Gastroesophageal sphincter (tissue), 3 donors: ENCODE results near the gene LYST.

Experiments used
- POLR2A ChIP-seq, 2 donors: fragments of 450-650 bp; IDR thresholded peaks; one replicate each; pipeline ENCODE4 v1.6.1; 2017; ENCODE audit warnings: antibody characterized with exemption in 2 of 2, mild to moderate bottlenecking in 2 of 2, moderate library complexity in 1 of 2
- POLR2AphosphoS5 ChIP-seq: sonication (generic); formaldehyde crosslinking; IDR thresholded peaks from one replicate; pipeline ENCODE4 v1.6.1; 2017; ENCODE audit warnings: antibody characterized with exemption
- TF ChIP-seq, protein P1 (sequence below), 4 experiments: fragments of 200-600 bp in 2 of 4; fragments of 450-650 bp in 2 of 4; sonication (generic) in 1 of 4; IDR thresholded peaks; one replicate each; pipeline ENCODE4 v1.5.1; 2017 to 2019; ENCODE audit warnings: antibody characterized with exemption in 4 of 4, mild to moderate bottlenecking in 2 of 4, moderate library complexity in 2 of 4

- TF ChIP-seq POLR2A (IDR thresholded peaks at IDR 0.05) (no peak), POLR2AphosphoS5 (no peak)
- TF ChIP-seq, protein P1, sequence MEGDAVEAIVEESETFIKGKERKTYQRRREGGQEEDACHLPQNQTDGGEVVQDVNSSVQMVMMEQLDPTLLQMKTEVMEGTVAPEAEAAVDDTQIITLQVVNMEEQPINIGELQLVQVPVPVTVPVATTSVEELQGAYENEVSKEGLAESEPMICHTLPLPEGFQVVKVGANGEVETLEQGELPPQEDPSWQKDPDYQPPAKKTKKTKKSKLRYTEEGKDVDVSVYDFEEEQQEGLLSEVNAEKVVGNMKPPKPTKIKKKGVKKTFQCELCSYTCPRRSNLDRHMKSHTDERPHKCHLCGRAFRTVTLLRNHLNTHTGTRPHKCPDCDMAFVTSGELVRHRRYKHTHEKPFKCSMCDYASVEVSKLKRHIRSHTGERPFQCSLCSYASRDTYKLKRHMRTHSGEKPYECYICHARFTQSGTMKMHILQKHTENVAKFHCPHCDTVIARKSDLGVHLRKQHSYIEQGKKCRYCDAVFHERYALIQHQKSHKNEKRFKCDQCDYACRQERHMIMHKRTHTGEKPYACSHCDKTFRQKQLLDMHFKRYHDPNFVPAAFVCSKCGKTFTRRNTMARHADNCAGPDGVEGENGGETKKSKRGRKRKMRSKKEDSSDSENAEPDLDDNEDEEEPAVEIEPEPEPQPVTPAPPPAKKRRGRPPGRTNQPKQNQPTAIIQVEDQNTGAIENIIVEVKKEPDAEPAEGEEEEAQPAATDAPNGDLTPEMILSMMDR (IDR thresholded peaks at IDR 0.05) = no peak
These were observed 241.9 kb downstream of the LYST start for GRCh38 chr1:235624721-235625333.
